HG03457 (cell line): Measurements from ENCODE around the gene PPIB.

ENCODE experiments used
- ATAC-seq: cut with Tn5 transposase; IDR thresholded peaks from one replicate; pipeline ENCODE4 v1.9.1; 2021; ENCODE audit warnings: moderate number of reproducible peaks; ENCODE audit not compliant: unreplicated experiment

PPIB gene

DNA sequence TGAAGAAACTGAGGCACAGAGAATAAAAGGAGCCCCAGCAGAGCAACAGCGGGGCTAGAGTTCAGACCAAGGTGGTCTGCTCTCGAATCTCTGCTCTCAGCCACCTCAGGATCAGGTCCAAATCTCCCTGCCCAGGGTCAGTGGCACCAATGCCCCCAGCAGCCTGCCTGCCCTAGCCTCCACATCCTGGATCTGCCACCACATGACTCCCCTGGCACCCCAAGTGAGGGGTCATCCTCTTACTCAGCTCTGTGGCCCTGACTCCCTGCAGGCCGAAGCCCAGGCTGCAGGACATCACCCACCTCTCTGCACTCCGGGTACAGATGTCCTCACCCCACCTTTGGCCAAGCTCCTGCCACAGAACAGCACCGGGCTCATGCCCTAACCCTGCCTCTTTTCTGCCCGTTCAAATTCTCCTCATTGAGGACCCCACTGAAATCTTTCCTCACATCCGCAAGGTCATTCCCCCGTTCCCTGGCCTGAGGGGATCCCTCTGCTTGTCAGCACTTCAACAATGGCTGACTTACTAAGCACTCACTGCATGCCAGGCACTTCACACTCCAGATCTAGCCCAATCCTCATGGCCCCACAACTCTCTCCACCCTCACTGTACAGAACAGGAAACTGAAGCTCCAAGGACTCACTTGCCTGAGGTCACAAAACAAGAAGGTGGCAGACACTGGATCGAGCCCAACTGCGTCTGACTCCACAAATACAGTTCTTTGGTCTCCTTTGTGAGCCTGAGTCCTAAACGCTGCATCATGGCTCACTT lies 4.3 kb downstream of the PPIB start:
- ATAC-seq: no peak

DNA sequence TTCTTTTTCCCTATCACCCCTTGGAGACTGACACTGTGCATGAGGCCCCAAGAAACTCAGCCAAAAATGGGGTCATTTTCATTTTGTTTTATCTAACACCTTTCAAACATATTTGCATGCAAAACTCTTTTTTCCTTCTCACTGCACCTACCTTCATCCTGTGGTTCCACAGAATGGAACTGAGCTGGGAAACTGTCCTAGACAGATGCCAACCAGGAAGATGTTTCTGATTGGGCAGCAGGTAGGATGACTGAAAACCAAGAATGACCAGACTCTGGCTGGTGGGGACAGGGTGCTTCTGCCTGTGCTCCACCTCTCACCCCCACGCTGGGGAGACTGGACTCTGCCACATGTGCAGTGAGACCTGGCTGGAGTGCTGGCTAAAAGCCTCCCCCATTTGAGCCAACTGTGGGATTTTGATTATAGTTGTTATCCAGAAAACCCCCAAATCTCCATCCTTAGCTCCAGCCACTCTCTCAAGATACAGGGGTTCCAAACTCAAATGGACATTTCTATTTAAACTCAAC lies 5.2 kb downstream of the PPIB start:
- ATAC-seq: no peak

DNA sequence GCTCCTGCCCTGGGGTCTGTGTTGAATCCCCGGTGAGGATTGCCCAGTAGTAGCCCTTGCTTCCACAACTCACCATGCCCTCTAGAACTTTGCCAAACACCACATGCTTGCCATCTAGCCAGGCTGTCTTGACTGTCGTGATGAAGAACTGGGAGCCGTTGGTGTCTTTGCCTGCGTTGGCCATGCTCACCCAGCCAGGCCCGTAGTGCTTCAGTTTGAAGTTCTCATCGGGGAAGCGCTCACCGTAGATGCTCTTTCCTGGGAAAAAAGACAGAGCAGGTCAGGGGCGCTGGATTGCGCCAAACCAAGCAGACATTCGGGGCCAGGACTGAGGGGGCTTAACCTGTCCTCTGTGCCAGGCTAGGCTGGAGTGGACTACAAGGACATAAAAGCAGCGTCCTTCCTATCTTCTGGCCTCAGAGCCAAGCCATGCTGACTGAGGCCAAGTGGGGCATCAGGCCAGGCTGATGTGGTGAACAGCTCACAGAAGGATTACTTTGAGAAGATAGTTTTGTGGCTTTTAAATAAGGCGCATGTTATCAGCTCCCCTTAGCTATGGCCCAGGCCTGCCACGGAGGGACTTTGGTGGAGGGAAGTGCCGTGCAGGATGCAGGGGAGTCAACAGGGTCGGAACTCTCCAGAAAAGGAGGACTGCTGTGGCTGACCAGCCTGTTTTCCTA lies 6.0 kb downstream of the PPIB start:
- ATAC-seq: no peak

DNA sequence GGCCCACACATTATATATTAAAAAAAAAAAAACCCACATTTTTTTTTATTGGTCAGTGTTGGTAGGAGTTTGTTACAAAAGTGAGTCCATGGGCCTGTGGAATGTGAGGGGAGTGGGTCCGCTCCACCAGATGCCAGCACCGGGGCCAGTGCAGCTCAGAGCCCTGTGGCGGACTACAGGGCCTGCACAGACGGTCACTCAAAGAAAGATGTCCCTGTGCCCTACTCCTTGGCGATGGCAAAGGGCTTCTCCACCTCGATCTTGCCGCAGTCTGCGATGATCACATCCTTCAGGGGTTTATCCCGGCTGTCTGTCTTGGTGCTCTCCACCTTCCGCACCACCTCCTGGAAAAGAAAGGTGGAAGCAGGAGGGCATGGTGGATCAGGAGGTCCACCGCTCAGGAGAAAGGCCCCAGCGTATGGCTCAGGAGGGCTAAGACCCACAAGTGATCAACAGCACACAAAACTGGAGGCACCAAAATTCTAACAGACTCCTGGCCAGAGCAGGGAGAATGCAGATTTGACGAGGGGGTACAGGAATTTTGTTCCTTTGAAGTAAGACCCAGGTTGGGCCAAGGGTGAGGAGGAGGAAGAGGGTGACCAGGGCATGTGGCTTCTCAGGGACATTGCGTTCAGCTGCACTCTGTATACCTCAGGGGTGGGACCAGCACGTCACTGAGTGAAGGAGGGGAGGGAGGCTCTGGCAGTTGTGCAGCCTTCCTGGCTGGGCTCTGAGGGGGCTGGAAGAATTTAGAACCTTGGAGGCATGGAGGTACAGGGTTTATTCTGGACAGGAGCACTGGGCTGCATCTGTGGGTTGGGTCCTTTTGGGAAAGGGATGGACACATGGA lies 6.8 kb downstream of the PPIB start:
- ATAC-seq: no peak

DNA sequence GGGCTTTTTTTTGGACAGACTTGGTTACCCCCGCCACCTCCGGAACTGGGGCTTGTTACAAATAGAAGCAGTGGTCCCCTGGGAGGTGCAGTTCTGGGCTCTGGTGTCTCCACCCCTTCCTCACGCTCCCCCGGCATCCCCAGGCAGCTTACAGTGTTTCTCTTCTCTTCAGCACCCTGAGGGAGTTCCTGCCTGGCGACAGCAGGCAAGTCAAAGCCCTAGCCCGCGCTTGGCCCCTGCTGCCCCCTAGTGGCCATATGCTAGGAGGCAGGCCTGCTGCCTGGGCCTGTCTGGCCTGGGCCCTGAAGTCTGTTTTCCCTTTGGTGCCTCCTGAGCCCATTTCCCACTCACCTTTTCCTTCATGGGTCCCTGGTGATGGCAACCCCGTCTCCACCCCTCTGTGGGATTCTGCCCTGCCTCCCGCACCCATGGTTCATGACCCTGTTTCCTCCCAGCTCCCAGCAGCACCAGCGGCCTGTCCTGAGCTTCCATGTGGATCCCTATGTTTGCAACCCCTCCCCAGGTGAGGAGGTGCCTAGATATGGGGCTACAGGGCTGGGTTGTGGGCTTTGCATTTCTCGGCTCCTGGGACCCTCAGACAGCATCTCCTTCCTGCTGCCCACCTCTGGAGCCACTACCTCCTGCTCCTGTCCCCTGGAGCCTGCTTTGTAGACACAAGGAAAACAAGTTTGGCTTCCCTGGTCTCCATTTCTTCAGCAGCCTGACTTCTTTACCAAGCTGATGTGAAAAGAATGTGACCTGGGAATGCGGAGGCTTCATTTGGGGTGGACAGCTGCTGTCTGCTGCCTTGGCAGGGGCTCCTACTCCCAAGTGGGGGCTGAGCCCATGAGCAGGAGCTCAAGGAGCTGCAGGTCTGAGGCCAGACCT lies 9.1 kb downstream of the PPIB start:
- no peak for ATAC-seq

DNA sequence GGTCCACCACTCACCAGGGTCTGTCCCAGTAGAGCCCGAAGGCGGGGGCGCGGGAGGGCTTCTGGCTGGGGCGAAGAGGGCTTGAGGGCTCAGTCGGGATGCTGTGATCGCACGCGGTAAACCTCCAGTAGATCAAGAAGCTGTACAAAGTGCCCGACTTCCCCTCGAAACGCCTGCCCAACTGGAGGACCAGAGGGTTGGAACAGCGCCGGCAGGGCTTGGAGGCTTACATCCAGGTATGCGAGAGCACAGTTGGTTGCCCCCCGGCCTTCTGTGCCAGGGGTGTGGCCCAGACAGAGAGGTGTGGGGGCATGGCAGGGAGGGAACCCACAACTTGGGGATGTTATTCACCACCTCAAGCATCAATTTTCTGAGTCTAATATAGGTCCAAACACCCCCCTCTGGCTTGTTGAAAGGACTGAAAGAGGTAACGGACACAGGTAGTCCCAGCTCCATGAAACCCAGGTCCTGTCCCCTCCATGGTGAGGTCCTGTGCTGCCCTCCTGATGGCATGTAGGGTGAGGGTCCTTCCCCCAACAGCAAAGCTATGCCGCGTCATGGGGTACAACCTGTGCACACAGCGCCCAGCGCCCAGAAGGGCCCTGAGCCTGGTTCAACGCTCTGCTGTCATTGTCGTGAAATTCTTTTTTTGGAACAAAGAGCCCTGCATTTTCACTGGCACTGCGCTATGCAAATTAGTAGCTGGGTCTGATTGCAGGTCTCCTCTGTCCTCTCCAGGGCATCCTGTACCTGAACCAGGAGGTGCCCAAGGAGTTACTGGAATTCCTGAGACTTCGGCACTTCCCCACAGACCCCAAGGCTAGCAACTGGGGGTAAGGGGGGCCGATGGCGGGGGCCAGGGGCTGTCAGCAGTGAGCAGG lies 10.1 kb downstream of the PPIB start:
- no peak for ATAC-seq

DNA sequence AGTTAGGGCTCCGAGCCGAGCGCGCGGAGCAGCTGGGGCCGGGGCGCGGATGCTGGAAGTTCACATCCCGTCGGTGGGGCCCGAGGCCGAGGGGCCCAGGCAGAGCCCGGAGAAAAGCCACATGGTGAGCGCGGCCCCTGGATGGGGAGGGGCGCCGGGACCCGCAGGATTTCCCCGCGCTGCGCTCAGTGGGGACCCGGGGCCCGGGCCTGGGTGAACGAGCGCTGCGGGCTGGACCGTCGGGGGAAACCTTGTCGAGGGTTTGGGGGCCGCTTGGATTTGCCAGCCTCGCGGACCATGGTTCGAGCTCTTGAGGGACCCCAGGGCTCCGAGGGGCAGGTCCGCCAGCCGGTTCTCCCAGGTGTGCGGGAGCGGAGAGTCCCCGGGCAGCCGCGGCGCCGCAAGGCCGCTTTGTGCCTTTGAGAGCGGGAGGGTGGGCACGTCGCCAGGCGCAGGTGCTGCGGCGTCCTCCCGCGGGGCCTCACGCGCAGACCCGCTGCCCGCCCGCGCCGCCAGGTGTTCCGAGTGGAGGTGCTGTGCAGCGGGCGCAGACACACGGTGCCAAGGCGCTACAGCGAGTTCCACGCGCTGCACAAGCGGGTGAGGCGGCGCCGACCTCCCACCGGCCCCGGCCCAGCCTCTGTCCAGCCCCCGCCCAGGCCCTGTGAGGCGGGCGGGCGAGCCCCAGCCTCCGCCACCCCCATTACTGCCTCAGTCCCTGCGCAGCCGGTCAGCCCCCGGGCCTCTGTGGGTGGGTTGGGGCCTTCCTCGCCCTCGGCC lies 10.9 kb downstream of the PPIB start, which contains the start of gene SNX22:
Gene SNX22, plus strand, starts transcription at position 5 of the 780 bp plus-strand sequence. Its CDS starts 45 bp downstream, at position 50.
- ATAC-seq: no peak

DNA sequence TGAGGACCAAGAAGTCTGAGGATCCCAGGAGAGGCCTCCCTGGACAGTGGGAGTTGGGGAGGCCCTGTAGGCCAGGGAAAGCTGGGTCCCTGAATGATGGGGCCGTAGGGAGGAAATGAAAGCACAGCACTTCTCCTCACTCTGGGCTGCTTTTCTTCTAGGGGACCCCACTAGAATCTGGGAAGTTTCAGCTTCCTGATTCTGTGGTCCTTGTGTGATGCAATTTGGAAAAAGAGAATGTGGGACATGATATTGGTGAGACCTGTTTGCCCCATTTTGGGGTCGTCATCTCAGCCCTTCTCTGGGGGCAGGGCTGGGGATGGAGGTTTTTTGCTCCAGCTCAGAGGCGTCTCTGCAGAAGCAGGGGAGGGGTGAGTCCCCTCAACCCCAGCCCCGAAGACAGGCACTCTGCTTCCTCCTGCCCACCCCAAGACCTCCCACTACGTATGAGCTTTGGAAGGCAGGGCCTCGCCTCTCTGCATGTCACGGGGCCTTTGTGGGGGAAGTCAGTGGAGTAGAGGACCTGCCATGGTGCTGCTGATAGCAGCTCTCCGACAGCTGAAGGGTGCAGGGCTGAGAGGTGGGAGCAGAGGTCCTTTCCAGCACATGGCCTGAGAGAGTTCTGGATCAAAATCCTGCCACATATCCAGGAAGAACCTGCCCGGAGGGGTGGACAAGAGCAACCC lies 12.8 kb downstream of the PPIB start:
- ATAC-seq: no peak

DNA sequence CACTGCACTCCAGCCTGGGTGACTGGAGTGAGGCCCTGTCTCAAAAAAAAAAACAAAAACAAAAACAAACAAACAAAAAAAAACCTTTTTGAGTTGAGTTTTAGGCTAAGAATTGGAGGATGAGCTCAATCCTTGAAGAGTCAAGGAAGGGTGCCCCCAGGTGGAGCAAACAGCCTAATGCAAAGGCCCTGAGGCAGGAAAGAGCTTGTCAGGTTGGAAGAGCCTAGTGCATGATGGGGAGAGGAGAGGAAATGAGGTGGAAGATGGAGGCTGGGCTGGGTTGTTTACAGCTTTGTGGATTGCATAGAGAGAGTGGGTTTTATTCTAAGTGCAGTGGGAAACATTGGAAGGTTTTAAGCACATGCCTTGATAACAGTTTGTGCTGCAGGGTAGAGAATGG lies 13.4 kb downstream of the PPIB start:
- no peak for ATAC-seq

DNA sequence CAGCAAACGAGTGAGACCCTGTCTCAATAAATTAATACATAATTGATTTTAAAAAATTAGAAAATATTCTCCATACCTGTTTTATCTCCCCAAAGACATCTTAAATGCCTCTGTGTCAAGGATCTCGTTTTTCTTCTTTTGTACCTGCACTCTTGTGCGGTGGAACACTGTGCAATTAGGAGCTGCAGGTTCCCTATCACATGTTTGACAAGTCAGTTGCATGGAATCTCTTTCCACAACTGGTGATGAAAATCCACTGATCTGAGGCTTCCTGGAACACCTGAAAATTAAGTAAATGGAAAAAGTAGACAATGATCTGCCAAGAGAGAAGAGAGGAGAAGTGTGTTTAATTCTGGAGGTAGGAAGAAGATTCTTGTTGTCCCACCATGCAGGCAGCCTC lies 14.2 kb downstream of the PPIB start:
- no peak for ATAC-seq

DNA sequence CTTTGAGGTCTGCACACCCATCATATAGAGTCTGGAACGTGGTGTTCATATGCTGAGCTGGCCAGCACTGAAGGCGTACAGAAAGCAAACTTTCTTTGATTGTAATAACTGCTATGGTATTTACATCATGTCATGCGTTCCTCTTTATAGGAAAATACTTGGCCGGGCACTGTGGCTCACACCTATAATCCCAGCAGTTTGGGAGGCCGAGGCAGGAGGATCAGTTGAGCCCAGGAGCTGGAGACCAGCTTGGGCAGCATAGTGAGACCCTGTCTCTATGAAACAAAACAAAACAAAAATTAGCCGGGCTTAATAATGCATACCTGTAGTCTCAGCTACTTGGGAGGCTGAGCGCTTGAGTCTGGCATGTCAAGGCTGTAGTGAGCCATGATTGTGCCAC lies 14.7 kb downstream of the PPIB start:
- ATAC-seq: no peak

DNA sequence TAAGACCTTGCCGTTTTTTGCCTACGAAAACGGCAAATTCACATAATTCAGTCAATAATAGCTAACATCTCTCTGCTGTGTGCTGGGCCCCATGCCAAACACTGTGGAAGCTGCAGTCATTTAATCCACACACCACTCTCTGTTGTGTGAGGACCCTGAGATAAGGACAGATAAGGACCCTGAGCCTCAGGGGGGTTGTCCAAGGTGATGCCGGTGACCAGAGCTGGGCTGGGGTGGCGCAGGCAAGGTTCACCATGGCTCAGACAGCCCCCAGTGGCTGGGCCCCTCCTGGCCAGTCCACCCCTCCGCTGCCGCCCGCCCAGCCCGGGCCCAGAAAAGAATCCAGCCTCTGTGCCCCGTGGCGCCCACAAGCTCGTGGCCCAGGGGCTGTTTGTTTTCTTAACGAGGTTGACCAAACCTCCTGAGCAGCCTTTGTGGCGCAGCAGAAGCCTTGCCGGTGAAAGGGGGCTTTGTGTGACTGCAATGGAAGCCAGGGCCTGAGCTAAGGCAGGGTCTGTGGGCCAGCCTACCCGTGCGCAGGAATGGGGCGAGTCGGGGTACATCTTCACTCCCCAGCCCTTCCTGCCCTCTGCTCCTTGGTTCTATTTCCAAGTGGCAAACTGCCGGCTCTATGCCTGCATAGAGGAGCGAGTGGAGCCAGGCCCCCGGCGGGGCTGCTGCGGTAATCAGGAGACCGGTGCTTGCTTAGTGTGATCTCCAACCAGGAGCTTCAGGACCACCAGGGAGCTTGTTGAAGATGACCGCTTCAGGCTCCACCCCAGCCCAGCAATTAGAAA lies 15.7 kb downstream of the PPIB start:
- no peak for ATAC-seq

DNA sequence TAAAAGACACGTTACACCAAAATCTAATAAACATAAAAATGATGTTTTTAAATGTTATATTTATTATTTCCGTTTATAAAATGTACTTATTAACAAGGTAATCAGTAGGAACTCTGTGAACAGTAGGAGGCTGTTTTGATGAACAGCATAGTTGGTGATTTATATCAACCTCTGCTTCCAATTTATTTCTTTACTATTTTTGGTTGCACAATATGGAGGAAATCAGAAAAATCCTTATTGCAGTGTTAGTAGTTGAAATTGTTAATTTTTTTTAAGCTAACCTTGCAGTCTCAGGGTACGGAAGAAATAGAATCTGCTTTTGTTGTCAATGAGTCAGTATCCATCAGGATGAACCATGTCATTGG lies 16.3 kb downstream of the PPIB start:
- ATAC-seq: no peak

DNA sequence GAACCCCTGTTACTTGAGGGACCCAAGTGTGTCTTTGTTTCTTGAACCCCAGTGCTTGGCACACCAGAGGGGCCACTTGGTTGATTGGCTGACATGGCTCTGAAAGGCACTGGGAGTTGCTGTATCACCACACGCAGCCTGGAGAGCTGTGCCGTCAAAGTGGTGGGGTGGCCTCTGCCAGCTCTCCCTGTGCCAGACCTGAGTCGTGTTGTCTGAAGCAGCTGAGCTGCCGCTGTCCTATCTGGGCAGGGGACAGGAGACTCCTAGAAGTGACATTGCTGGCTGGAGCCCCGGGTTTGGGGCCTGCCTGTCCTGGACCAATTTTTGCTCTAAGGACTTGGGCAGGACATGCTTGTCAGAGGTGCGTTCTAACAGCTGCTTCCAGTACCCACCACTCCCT lies 16.8 kb downstream of the PPIB start:
- ATAC-seq: no peak

DNA sequence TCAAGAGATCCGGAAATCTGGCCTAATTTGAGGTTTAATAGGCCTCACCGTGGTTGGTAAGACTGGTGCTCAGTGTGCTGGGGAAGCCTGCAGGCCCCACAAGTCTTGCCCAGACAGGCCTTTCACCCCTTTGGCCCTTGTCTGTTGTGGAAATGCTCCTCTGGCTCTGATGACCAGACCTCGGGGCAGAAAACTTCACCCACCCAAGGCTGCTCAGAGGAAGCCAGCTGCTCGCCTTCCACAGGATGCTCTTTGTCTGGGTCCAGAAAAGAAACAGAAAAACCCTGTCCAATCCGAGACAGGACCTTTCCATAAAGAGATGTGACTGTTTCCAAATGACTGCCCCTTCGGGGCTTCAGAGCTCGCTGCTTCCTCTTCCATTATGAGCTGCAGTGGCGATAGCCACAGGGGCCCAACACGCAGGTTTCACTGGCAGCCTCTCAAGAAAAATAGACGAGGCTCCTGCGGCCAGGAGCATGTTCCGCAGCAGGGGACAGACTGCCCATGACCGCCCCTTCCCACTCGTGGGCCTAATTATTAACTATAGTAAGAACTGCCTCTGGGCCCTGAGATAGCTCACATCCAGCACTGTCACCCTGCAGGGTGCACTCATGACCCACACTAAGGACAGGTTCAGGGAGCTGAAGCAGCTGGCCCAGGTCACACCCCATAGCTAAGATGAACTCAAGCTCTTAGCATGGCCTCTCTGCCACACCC lies 18.1 kb downstream of the PPIB start:
- peak; percentile 54 for ATAC-seq

DNA sequence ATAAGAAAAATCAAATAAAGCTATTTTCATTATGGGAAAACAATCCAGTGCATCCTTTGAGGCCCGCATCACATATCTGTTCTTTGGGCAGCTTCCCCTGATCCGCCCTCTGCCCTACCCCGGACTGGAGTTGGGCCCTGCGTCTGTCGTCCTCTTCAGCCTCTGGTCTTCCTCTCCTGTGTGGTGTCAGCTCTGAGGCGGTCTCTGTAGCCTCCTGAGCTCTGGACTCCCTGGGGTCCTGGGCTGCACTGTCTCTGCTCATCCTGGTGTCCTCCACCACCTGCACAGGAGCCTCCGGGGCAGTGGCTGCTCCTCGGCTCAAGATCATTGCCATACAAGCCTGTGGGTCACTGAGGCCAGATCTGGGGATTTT lies 18.6 kb downstream of the PPIB start:
- ATAC-seq: no peak

DNA sequence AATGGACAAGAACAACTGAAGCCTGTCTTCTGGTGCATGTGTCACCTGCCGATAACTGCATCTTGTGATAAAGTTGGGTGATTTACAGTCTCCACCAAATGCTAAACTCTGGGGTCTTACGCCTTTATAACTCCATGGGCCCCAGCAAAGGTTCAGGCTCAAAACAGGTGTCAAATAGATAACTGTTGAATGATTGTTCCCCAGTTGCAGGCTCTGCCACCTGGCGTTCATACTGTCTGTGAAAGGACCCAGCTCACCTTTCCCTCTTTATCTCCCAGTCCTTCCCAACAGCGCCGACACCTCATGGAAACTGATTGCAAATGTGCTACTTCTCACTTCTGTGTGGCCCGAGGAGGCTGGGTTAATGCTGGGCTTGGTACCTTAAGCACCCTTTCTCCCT lies 19.5 kb downstream of the PPIB start:
- ATAC-seq: no peak
